NCI-H69 (cell line): ENCODE results near the gene DMRTC1.
"Not testable (repeated sequence)": the region's sequence is repeated elsewhere in the genome, so short reads cannot be mapped to it uniquely, and the experiment has no call there.

ENCODE experiments used
- DNase-seq: peaks from one replicate; lab custom pipeline; 2025; lab: John Stamatoyannopoulos, UW

DMRTC1 gene, protein sequence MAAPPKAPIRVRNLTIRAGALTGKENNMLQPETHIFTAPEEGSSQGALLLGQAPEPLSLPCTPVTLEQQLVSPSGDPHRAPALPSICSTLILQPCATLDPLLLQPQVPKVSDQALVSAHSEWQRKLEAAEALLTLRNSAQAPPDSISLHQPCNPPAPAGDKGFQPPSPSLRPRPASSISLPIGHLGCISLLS

DNA sequence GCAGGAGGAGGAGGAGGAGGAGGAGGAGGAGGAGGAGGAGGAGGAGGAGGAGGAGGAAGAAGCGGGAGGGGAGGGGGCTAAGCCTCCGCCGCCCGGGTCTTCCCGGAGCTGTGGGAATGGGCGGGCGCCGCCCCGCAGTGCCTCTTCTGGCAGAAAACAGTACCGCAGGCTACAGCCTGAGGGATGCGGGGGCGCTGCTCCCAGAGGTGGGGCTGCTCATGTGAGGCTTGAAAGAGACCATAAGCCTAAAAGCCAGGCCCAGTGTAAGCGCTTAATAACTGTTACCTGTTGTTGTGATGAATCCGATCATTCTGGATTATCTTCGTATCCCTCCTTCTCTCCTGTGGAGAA, at the start of gene DMRTC1:
TSS of gene DMRTC1 (minus strand) at position 19 of the 351 bp plus-strand sequence. CDS start 68,143 bp downstream, outside the sequence.
- not testable (repeated sequence) for DNase-seq

DNA sequence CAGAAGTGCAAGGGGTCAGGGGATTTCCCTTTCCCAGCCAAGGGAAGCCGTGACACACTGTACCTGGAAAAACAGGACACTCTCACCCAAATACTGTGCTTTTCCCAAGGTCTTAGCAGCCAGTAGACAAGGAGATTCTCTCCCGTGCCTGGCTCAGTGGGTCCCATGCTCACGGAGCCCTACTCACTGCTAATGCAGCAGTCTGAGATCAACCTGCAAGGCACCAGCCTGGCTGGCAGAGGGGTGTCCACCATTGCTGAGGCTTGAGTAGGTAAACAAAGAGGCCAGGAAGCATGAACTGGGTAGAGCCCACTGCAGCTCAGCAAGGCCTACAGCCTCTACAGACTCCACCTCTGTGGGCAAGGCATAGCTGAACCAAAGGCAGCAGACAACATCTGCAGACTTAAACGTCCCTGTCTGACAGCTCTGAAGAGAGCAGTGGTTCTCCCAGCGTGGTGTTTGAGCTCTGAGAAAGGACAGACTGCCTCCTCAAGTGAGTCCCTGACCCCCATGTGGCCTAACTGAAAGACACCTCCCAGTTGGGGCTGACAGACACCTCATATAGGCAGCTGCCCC, 37.3 kb upstream of the DMRTC1 start:
- not testable (repeated sequence) for DNase-seq

DNA sequence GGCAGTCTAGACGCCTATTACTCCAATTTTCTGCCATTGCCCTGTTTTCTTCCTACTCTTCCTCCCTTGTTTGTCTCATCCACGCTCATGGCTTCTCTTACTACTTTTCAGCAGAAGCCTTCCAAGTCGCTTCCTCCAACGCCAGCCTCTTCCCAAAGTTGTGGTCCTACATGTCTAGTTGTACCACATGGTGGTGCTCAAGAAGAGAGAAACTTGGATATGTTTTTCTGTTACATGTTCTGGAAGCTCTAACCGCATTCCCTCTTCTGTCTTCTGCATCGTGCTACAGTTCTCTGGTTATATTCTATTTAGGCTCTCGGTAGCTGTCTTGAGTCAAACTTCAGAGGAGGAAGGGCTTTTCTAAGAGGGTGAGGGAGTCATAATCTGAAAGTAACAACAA, 31.2 kb upstream of the DMRTC1 start:
- not testable (repeated sequence) for DNase-seq

DNA sequence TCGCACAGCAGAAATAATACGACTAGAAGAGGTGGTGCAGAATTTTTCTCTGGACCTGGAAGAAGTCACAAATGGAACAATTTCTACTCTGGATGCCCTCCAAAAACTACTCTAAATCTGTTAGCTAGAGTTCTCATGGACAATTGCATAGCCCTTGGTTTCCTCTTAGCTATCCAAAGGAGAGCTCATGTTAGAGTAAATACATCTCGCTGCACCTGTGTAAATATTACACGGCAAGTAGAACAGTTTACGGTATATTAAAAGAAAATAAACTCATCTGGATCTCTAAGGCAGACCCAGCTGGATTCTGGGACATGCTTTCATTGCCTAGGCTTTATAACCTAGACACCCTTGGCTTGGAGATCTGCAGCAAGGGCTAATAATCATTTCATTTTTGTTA, 28.2 kb upstream of the DMRTC1 start:
- DNase-seq = not testable (repeated sequence)

DNA sequence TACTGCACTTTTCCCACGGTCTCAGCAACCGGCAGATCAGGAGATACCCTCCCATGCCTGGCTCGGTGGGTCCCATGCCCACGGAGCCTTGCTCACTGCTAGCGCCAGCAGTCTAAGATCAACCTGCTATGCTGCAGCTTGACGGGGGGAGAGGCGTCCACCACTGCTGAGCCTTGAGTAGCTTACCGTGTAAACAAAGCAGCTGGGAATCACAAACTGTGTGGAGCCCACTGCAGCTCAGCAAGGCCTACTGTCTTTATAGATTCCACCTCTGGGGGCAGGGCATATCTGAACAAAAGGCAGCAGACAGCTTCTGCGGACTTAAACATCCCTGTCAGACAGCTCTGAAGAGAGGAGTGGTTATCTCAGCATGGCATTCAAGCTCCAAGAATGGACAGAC, 16.3 kb upstream of the DMRTC1 start:
- not testable (repeated sequence) for DNase-seq

DNA sequence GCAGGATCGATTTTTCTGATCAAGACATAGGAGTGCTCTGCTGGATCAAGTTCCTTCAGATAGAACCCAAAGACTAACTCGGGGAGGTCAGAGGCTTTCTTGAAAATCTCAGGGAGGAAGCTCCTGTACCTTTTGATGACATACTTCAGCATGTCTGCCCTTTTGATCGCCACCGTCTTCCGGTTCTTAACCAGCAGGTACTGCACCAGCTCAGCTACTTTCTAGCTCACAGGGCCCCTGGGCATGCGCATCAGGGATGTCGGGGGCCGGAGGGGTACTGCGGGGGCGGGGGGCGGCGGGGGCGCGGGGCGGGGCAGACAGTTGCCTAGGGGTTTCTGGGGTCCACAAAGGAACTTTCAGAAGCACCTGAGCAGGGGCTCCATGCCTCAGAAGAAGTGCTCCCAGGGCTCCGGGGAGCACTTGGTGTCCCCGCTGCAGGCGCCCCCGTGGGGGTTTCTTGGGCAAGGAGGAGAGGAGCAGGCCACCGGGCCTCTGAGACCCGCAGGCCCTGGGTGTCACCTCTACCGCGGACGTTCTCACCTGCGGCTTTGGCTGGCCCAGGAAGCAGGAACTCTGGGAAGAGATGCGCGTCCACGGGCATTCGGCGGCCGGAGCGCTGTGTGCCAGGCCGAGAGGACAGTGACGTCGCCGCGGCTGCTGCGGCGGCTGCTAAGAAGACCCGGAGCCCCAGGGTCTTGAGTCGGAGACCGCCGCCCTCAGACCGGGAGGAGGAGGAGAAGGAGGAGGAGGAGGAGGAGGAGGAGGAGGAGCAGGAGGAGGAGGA, 410 bp downstream of the DMRTC1 start:
- not testable (repeated sequence) for DNase-seq

DNA sequence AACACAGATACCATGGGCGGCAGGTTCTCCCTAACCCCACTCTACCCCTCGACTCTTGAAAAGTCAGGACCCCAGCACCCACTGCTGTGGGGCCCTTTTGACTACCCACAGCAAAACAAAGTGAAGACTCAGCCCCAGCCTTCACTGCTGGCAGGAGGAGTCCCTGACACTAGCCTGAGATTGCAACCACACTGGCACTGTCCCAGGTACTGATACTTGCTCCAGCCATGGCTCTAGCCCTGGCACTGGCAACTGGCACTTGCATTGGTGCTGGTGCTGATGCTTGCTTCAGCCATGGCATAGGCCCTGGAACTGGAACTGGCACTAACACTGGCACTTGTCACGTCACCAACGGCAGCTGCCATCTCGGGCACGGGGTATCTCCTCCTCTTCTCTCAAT, 1.4 kb downstream of the DMRTC1 start:
- not testable (repeated sequence) for DNase-seq

DNA sequence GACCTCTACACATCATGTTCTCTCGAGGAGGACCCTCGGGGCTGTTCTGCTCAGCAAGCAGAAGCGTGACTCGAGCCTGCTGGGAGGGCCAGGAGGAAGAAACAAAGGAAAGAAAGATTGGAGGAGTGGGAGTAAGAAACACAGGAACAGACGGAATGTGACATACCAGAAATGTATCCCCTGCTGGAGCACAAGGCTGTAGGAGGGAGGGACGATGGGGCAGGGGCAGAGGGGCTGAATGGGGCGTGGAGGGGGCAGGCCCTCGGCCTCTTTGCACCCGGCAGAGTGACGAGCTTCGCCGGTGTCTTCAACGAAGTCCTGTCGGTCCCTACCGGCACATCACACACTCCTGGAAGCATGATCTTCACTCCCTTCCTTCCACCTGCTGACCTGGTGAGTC, 5.7 kb downstream of the DMRTC1 start, which contains the start of gene FAM236A:
TSS of gene FAM236A (plus strand) at position 301 of the 400 bp plus-strand sequence. CDS start at position 358, 57 bp downstream.
- not testable (repeated sequence) for DNase-seq

DNA sequence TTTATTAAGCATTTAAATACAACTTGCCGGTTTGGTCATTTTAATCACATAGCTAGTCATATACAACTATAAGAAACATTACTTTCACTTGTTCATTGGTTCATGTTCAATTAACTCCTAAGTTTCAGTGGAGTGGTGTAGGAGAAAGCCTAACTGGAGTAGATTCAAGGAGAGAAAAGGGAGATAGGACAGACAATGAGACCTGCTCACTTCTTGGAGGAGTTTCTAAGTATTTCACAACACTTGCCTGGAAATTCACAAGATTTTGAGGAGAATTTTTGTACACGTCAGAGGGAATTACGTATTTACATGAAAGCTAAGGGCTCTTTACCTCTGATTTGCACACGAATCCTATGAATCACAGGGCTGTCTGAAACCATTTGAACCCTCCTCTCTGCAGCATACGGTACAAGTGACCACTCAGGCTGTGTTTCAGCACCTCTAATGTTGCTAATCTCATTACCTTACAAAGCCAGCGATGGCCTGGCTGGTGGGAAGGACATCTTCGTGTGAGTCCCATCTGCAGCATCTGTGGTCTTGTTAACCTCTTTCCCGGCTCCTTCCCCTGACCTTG, 6.7 kb downstream of the DMRTC1 start:
- DNase-seq = not testable (repeated sequence)

DNA sequence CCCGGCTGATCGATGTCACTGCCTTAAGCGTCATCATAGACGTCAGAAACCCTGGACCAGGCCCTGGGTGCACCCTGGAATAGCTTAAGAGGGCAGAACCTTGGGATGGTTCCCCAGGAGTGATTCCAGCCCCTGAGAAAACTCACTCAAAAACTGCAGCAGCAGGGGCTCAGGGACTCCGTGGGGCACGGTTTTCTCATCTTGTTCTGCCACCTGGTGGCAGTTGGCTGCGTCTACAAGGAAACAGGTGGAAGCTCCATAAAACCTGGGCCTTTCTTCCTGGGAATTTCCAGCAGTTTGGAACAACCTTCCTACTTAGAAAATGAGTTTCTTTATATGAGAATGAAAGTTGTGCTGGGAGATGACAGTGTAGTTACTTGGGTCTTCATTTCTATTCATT, 7.2 kb downstream of the DMRTC1 start:
- DNase-seq = not testable (repeated sequence)

DNA sequence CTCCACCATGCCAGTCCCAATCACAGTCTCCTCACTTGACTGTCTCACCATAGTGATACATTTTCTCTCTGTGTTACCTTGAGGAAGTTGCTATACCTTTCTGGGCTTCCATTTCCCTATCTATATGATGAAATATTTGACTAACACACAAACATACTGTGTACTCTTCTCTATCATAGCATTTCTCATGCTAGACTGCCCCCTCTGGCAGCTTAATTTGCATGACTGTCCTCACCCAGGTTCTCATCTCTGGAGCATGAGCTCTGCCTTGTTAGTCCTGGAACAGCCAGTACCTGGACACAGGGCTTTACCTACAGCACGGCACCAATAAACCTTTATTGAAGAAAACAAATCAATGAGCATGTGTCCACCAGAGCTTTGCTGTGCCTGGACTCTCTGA, 11.4 kb downstream of the DMRTC1 start:
- not testable (repeated sequence) for DNase-seq

DNA sequence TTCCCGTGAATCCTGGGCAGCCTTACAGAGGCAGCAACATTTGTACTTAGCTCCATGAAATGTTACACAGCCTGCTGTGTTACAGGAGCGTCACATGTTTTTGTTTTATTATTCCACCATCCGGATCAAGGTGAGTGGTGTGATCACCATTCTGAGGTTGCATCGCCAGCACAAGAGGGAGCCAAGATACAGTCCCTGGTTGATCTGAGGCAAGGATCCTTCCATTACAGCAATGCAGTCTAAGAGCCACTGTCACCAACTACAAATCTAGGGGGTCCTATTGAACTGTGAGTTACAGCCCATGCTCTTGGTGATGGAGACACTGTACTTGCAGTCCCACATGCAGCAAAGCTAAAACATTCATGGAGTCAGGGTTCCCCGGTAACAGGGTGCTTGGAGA, 27.5 kb downstream of the DMRTC1 start:
- not testable (repeated sequence) for DNase-seq

DNA sequence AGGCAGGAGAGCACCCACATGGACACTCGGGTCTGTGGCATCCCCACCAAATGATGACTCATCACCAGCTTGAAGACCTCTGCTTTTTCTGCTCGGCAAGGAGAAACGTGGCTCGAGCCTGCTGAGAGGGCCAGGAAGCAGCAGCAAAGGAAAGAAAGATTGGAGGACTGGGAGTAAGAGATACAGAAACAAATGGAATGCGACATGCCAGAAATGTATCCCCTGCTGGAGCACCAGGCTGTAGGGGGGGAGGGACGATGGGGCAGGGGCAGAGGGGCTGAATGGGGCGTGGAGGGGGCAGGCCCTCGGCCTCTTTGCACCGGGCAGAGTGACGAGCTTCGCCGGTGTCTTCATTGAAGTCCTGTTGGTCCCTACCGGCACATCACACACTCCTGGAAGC, 31.3 kb downstream of the DMRTC1 start, which contains the start of gene FAM236C:
TSS of gene FAM236C (plus strand) at position 301 of the 400 bp plus-strand sequence. CDS start 100 bp downstream, outside the sequence.
- not testable (repeated sequence) for DNase-seq

DNA sequence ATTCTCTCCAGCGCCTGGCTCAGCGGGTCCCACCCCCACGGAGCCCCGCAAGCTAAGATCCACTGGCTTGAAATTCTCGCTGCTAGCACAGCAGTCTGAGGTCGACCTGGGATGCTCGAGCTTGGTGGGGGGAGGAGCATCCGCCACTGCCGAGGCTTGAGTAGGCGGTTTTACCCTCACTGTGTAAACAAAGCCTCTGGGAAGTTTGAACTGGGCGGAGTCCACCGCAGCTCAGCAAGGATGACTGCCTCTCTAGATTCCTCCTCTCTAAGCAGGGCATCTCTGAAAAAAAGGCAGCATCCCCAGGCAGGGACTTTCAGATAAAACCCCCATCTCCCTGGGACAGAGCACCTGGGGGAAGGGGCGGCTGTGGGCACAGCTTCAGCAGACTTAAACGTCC, 53.9 kb downstream of the DMRTC1 start:
- not testable (repeated sequence) for DNase-seq

DNA sequence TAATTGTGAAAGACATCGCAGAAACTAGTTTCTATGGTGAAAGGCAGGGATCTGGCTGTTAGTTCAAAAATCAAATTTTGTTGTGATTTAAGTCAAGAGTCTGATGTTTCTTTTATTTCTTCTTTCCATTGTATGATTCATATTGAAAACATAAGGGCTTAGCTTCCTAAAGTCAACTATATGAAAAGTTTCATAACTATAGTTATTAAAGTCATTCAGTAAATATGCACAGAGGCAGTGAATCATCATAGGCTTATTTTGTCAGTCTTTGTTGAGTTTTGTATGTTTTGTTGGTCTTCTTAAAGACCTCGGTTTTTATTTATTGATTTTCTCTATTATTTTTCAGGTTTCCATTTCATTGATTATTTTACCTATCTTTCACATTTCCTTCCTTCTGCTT, 60.7 kb downstream of the DMRTC1 start:
- not testable (repeated sequence) for DNase-seq

DNA sequence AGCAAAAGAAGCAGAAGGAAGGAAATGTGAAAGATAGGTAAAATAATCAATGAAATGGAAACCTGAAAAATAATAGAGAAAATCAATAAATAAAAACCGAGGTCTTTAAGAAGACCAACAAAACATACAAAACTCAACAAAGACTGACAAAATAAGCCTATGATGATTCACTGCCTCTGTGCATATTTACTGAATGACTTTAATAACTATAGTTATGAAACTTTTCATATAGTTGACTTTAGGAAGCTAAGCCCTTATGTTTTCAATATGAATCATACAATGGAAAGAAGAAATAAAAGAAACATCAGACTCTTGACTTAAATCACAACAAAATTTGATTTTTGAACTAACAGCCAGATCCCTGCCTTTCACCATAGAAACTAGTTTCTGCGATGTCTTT, 106.1 kb downstream of the DMRTC1 start:
- DNase-seq = not testable (repeated sequence)

DNA sequence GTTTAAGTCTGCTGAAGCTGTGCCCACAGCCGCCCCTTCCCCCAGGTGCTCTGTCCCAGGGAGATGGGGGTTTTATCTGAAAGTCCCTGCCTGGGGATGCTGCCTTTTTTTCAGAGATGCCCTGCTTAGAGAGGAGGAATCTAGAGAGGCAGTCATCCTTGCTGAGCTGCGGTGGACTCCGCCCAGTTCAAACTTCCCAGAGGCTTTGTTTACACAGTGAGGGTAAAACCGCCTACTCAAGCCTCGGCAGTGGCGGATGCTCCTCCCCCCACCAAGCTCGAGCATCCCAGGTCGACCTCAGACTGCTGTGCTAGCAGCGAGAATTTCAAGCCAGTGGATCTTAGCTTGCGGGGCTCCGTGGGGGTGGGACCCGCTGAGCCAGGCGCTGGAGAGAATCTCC, 112.9 kb downstream of the DMRTC1 start:
- DNase-seq = not testable (repeated sequence)
